GM21529 (cell line): ENCODE results near the gene ARHGEF11.
"Not testable (repeated sequence)": the region's sequence is repeated elsewhere in the genome, so short reads cannot be mapped to it uniquely, and the experiment has no call there.

Experiments
- ATAC-seq: cut with Tn5 transposase; IDR thresholded peaks from one replicate; pipeline ENCODE4 v1.9.1; 2021; ENCODE audit not compliant: unreplicated experiment

The ARHGEF11 gene, protein sequence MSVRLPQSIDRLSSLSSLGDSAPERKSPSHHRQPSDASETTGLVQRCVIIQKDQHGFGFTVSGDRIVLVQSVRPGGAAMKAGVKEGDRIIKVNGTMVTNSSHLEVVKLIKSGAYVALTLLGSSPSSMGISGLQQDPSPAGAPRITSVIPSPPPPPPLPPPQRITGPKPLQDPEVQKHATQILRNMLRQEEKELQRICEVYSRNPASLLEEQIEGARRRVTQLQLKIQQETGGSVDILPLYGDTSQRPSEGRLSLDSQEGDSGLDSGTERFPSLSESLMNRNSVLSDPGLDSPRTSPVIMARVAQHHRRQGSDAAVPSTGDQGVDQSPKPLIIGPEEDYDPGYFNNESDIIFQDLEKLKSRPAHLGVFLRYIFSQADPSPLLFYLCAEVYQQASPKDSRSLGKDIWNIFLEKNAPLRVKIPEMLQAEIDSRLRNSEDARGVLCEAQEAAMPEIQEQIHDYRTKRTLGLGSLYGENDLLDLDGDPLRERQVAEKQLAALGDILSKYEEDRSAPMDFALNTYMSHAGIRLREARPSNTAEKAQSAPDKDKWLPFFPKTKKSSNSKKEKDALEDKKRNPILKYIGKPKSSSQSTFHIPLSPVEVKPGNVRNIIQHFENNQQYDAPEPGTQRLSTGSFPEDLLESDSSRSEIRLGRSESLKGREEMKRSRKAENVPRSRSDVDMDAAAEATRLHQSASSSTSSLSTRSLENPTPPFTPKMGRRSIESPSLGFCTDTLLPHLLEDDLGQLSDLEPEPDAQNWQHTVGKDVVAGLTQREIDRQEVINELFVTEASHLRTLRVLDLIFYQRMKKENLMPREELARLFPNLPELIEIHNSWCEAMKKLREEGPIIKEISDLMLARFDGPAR (N-terminal part only)

DNA sequence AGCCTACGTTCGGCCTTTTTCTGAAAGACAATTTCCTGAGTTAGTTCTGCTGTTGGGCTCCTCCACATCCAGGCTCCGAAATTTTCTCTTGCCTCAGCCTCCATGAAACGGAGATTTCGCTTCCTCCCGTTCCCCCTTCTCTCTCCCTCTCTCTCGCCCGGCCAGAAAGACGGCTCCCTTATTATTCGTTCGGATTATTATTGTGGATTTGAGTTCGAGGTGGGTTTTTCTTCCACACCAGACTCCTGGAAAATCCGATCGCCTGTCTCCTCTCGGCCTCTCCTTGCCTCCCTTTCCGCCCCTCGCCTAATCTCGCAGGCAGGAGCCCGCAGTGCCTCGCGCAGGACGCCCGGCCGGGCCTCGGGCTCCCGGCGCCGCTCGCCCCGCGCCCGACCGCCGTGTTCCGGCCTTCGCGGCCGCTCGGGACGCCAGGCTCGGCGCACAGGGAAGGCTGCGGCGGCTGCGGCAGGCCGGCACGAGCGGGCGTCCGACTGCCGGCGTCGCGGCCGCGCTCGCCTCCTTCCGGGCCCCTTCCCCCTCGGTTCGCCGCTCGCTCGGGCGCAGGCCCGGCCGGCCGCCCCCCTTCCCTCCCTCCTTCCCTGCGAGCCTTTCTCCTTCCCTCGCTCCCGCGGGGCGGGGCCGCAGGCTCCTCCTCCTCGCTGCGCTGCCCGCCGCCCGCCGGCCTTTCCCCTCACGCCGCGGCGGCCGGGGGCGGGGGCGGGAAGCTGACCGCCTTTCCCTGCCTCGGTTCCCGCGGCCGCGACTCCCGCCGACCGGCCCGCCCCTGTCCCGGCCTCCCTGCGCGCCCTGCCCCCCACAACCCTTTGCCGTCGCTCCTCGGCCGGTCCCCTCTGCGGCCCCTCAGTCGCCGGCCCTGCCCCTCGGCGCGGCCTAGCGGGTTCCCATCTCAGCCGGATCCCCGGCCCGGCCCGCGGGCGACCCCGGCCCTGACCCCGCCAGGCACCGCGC is at the start of gene ARHGEF11:
ARHGEF11 (minus strand) TSS at position 493 of the 969 bp plus-strand sequence. CDS start 1,412 bp downstream, outside the sequence.
- peak; percentile 82 for ATAC-seq

DNA sequence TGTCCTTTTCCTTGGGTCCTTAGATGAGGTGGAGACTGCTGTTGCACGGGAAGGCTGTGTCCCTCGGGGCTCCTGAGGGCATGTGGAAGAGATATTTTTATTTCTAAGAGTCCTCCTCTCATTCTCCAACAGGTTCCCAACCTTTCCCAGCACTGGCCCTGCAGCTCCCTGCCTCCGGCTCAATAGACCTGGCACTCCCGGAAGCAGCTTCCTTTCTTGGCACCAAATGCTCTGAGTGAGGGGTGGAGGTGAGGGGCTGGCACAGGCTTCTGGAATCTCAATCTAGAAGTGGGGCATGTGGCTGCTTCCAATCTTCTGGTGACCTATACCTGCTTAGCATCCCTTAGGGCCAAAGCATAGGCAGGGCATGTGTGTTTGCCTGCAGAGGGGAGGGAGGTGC is 49.5 kb upstream of the ARHGEF11 start:
- ATAC-seq = no peak

DNA sequence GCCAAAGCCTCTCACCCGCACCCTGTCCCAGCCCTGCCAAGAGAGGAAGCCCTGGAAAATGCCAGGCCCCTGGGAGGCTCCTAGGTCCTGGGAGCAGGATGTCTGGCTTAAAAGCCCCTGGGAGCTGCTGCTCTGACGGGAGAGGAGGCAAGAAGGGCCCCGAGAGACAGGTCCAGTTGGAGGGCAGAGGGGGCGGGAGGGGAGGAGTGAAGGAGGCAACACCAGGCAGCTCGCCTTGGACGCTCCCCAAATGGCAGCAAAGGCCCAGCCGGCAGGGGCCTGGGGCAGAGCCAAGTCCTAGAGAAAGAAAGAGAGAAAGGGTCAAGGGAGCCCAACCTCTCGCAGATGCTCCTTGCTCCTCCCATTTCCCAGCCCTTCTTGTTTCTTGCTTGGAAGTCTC is 47.3 kb upstream of the ARHGEF11 start:
- ATAC-seq = no peak

DNA sequence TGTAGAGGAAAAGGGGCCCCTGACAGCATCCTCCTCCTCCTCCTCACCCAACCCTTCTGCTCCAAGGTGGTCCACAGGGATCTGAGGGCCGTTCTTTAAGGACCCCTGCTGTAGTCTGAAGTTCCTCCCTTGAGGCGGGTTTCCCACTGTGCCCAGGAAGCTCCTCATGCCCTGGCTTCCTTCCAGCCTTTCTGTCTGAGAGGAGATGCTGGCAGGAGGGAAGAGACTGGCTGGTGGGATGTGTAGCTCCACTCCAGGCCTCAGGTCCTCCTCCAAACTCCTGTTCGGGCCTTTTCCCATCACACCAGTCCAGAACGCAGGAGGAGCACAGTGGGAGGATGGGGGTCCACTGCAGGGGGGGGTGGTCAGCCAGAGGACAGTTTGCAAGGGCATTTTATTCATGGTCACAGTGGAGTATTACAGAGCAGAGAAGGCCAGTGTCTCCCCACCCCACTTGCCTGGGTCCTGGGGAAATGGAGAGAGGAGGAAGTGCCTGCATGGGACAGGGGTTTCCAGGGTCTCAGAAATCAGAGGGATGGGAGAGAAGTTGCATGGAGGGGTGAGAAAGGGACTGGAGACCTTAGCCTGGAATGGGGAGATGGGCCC is 46.2 kb upstream of the ARHGEF11 start:
- no peak for ATAC-seq

DNA sequence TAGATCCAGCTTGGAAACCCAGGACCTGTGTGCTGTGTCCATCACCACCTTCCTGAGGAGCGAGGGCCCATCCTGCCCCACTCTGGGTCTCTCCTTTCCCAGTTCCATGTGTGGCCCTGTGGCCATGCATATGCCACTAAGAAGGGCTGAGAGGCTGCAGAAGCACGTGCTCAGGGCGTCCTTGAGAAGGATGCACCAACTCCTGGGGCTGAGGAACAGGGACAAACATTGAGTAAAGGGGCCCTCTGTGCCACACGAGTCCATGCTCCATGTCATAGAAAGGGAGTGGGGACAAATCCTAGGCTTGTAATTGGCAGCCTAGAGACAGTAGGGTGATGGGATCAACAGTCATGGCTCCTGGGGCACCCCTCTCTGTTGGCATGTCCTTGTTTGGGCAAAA is 45.6 kb upstream of the ARHGEF11 start:
- no peak for ATAC-seq

DNA sequence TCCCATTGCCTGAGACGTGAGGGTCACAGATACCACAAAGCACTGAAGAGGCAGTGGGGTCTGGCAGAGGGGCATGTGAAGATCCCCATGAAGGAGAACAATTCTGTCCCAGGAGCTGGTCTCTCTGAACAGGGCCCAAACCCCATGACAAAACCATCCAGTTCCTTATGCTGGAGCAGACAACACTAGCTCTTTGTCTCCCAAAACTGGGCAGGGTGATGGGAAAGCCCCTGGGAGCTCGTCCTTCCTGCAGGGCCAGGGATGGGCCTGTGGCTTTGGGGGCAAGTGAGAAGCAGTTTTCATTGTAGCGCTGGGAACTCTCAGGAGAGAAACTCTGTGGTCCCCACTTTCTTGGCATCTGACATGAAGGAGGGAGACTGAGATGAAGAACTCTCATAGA is 45.2 kb upstream of the ARHGEF11 start:
- ATAC-seq = no peak

DNA sequence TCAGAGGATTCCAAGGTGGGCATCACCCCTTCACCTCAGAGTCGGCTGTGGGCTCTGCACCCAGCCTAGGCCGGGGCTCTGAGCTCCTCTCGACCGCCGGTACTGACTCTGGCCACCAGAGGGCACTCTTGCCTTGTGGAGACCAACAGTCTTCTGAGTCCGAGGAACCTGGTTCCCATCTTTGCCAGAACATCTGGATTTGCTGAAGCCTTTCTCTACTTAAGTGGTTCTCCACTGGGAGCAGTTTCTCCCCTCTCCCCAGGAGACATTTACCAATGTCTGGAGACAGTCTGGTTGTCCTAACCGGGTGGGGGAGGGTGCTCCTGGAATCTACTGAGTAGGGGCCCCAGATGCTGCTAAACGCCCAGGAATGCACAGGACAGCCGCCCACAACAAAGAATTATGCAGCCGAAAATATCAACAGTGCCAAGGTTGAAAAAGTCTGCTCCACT is 44.7 kb upstream of the ARHGEF11 start:
- no peak for ATAC-seq

DNA sequence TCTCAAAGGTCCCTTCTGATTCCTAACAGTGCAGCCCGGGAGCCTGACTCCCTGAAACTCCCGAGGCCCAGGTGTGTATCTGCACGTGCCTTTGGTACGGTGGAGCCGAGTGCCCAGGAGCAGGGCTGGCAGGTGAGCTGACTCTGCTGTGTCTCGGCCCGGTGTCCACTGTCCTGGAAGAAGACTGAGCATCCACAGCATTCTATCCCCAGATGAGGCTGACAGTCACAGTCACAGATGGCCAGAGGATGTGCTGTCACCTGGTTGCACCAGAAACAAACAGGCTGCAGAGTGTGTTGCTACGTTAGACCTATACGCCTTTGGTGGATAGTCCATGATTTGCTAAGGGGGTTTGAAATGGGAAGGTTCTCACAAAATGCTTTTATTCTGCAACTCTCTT is 44.2 kb upstream of the ARHGEF11 start:
- ATAC-seq = no peak

DNA sequence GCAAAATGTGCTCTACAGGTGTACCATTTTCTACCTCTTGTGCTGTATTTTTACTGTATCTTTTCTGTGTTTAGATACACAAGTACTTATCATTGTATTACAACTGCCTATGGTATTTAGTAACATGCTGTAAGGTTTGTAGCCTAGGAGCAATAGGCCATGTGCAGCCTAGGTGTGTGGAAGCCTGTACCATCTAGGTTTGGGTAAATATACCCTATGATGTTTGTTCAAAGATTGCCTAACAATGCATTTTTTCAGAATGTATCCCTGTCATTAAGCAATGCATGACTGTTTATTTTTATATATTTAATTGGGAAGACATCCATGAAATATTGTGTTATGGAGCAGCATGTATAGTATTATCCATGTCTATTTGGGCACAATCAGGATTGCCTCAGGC is 43.1 kb upstream of the ARHGEF11 start:
- no peak for ATAC-seq

DNA sequence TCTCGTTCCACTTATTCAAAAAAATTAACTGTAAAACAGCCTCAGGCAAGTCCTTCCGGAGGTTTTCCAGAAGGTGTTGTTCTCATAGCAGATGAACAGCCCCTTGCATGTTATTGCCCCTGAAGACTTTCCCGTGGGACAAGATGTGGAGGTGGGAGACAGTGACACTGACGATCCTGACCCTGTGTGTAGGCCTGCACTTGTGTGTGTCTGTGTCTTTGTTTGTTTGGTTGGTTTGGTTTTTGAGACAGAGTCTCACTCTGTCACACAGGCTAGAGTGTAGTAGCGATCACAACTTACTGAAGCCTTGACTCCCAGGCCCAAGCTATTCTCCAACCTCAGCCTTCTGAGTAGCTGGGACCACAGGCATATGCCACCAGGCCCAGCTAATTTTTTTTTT is 41.5 kb upstream of the ARHGEF11 start:
- no peak for ATAC-seq

DNA sequence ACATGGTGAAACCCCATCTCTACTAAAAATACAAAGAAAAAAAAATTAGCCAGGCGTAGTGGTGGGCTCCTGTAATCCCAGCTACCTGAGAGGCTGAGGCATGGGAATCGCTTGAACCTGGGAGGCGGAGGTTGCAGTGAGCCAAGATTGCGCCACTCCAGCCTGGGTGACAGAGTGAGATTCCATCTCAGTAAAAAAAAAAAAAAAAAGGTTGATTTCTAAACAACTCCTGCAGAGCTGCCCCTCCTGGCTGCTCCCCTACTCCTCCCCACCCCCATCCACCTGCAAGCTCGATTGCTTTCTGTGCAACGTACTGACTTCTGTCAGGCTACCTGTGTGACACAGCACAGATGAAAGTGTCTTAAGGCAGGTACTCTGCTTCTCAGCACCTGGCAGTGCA is 40.8 kb upstream of the ARHGEF11 start:
- no peak for ATAC-seq

DNA sequence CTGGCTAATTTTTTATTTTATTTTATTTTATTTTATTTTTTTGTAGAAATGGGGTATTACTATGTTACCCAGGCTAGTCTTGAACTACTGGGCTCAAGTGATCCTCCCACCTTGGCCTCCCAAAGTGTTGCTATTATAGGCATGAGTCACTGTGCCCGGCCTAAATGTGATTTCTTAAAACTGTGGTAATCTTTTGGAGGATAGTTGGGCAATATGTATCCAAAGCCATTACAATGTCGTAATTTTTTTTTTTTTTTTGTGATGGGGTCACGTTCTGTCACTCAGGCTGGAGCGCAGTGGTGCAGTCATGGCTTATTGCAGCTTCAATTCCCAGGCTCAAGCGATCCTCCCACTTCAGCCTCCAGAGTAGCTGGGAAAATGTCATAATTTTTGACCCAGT is 39.9 kb upstream of the ARHGEF11 start:
- ATAC-seq = no peak

DNA sequence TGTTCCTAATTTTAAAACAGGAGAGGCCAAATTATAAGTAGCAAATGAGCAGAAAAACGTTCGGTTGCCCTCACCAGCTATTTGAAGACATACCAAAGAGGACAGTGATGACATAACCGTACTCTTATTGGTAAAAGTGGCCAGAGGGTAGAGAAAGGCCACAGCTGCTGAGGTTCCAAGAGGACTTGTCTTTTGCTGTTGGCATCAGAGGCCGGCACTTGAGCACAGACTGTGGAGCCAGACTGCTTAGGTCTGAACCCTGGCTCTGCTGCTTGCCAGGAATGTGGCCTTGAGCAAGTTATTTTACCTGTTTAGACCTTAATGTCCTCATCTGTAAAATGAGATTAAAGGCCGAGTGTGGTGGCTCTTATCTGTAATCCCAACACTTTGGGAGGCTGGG is 39.2 kb upstream of the ARHGEF11 start:
- no peak for ATAC-seq

DNA sequence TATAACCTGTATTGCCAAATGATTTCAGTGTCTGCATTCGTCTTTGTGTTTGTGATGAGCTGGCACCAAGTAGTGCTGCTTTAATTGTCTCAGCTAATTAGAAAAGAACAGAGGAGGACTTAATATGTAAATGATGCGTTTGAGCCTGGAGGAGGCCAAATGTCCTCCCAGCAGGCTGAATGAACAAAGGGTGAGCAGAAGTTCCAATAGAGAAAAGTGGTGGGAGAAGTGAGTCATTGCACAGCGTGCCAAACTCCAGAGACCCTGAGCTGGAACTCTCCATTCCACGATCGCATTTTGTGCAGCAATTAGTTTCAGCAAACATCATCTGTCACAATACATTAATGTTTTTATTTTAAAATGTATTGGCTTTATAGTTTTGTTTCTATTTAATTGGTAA is 36.2 kb upstream of the ARHGEF11 start:
- ATAC-seq = no peak

DNA sequence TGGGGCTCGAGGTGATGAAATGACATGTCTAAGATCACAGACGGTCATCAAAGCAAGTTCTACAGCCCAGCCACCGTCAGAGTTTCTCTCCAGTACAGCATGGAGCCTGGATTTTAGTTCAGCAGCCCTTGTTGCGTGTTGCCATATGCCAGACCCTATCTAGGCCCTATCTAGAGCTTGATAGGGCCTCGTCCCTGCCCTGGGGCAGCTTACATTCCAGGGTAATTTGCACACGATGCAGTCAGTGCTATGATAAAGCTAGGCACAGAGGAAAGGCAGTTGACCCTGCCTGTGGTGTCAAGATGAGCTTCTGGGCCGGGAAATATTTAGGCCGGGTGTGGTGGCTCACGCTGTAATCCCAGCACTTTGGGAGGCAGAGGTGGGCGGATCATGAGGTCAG is 35.2 kb upstream of the ARHGEF11 start:
- no peak for ATAC-seq

DNA sequence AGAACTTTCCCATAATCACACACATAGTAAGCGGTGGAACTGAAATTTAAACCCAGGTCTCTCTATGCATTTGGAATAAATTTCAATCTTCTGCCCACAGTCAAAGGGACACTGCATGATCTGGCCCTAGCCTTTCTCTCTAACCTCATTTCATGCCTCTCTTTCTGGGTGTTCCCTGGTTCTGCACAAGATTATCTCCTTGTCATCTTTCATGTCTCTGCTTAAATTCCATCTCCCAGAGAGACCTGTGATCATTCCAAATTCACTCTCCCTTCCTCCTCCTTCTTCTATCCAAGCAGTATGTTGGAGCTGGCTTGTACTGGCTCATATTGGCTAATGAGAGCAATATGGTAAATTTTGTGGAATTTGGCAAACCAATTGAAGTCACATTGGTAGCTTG is 31.9 kb upstream of the ARHGEF11 start:
- ATAC-seq = no peak

DNA sequence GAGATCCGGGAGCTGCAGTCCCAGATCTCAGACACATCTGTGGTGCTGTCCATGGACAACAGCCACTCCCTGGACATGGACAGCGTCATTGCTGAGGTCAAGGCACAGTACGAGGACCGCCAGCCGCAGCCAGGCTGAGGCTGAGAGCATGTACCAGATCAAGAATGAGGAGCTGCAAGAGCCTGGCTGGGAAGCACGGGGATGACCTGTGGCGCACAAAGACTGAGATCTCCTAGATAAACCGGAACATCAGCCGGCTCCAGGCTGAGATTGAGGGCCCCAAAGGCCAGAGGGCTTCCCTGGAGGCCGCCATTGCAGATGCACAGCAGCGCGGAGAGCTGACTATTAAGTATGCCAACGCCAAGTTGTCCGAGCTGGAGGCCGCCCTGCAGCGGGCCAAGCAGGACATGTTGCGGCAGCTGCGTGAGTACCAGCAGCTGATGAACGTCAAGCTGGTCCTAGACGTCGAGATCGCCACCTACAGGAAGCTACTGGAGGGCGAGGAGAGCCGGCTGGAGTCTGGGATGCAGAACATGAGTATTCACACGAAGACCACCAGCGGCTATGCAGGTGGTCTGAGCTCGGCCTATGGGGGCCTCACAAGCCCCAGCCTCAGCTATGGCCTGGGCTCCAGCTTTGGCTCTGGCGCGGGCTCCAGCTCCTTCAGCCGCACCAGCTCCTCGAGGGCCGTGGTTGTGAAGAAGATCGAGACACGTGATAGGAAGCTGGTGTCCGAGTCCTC is 28.6 kb upstream of the ARHGEF11 start:
- no peak for ATAC-seq

DNA sequence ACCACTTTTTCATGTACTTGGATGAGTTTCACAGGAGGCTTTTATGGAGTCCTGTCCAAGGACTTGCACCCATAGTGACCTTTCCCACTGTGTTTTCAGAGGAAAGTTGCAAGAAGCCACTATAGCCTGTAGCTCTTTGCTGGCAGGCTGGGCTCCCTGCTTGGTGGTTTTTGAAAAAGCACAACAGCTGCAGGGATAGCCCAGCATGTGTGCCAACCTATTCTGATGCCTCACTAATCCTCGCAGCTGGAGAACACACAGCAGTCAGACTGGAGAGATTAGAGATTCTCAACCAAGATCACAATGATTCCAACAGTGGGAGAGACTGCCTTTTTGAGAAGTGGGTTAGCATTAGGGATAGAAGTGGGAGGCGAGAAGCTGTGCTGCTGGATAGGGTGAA is 24.1 kb upstream of the ARHGEF11 start:
- ATAC-seq = no peak

DNA sequence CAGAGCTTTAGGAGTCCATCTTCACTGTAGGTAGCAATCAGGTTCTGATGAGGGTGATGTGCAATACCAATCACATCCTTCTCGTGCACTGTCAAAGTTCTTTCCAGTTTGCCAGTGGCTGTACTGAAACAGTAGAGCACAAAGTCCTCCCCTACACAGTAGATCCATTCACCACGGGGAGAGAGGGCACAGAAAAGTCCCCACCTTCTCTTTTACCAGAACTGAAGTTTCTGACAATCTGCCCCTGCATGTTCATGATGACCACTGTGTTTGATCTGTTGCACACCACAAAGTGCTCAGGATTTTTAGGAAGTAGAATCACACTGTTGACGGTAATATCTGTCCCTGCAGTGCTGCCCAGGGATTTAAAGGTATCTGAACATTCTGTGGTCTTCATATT is 13.7 kb upstream of the ARHGEF11 start:
- not testable (repeated sequence) for ATAC-seq

DNA sequence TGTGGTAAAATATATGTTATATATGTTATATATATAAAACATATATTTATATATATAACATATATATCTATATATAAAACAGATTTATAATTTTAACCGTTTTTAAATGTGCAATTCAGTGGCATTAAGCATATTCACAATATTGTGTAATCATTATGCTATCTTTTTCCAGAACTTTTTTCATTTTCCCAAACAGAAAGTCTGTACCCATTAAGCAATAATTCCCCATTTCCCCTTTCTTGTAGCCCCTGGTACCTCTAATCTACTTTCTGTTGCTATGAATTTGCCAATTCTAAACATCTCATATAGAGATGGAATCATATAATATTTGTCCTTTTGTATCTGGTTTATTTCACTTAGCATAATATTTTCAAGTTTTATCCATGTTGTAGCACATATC is 10.7 kb upstream of the ARHGEF11 start:
- ATAC-seq = no peak
